HepG2 (cell line): ENCODE measurements around the gene RGSL1. TPM values are rescaled to one million over a fixed set of nuclear protein-coding genes. Genes with fewer than 3 reads are reported as not detected.

Experiments used
- BORCS8-MEF2B ChIP-seq: sonication (generic); formaldehyde crosslinking; IDR thresholded peaks from 2 replicates; pipeline ENCODE4 v1.8.0; 2022; ENCODE audit warnings: mild to moderate bottlenecking, missing genetic modification reagents
- CHD2 ChIP-seq: IDR thresholded peaks from 2 replicates; pipeline ENCODE4 v1.6.1; 2011; ENCODE audit warnings: low read depth, low read length, improper control_type of control experiment
- CREB3 ChIP-seq: sonication (generic); formaldehyde crosslinking; IDR thresholded peaks from 2 replicates; pipeline ENCODE4 v1.5.0; 2020; ENCODE audit warnings: missing genetic modification reagents
- FIP1L1 ChIP-seq: fragments of 200-400 bp; formaldehyde crosslinking; IDR thresholded peaks from 2 replicates; pipeline ENCODE4 v1.6.1; 2018; ENCODE audit warnings: low read depth, mild to moderate bottlenecking, low read length, moderate library complexity, borderline replicate concordance; ENCODE audit not compliant: insufficient read depth
- GPN1 ChIP-seq: sonication (generic); formaldehyde crosslinking; IDR thresholded peaks from 2 replicates; pipeline ENCODE4 v1.5.1; 2020; ENCODE audit warnings: missing genetic modification reagents, borderline replicate concordance
- HCFC1 ChIP-seq: fragments of 150-350 bp; IDR thresholded peaks from 2 replicates; pipeline ENCODE4 v1.6.1; 2014; ENCODE audit warnings: low read depth, low read length
- IKZF4 ChIP-seq: sonication (generic); formaldehyde crosslinking; IDR thresholded peaks from 2 replicates; pipeline ENCODE4 v1.5.1; 2020; ENCODE audit warnings: borderline replicate concordance, mild to moderate bottlenecking, low read depth, missing genetic modification reagents; ENCODE audit errors: not compliant biosample characterization
- IKZF5 ChIP-seq: IDR thresholded peaks from 2 replicates; pipeline ENCODE4 v1.6.1; 2018; ENCODE audit warnings: missing genetic modification reagents, mild to moderate bottlenecking, missing compliant biosample characterization
- KDM4B ChIP-seq: sonication (generic); formaldehyde crosslinking; IDR thresholded peaks from 2 replicates; pipeline ENCODE4 v1.4.0; 2020; ENCODE audit warnings: missing genetic modification reagents
- MTF1 ChIP-seq: sonication (generic); formaldehyde crosslinking; IDR thresholded peaks from 2 replicates; pipeline ENCODE4 v1.5.0; 2020; ENCODE audit warnings: missing genetic modification reagents
- NFKBIZ ChIP-seq: IDR thresholded peaks from 2 replicates; pipeline ENCODE4 v1.6.1; 2018; ENCODE audit warnings: missing genetic modification reagents, missing compliant biosample characterization
- PLSCR1 ChIP-seq: sonication (generic); formaldehyde crosslinking; IDR thresholded peaks from 2 replicates; pipeline ENCODE4 v1.5.0; 2020; ENCODE audit warnings: missing genetic modification reagents, mild to moderate bottlenecking, borderline replicate concordance
- SALL1 ChIP-seq: sonication (generic); formaldehyde crosslinking; IDR thresholded peaks from 2 replicates; pipeline ENCODE4 v1.8.0; 2022; ENCODE audit warnings: mild to moderate bottlenecking, missing genetic modification reagents
- SP140L ChIP-seq: sonication (generic); formaldehyde crosslinking; IDR thresholded peaks from 2 replicates; pipeline ENCODE4 v1.4.0; 2020; ENCODE audit warnings: missing genetic modification reagents, borderline replicate concordance
- STAT5B ChIP-seq: sonication (generic); formaldehyde crosslinking; IDR thresholded peaks from 2 replicates; pipeline ENCODE4 v1.4.0; 2020; ENCODE audit warnings: missing genetic modification reagents
- TFE3 ChIP-seq: IDR thresholded peaks from 2 replicates; pipeline ENCODE4 v1.6.1; 2016
- ZBTB37 ChIP-seq: sonication (generic); formaldehyde crosslinking; IDR thresholded peaks from 2 replicates; pipeline ENCODE4 v1.4.0; 2020; ENCODE audit warnings: mild to moderate bottlenecking, missing genetic modification reagents
- ZBTB42 ChIP-seq: sonication (generic); formaldehyde crosslinking; IDR thresholded peaks from 2 replicates; pipeline ENCODE4 v1.5.0; 2020; ENCODE audit warnings: mild to moderate bottlenecking, missing genetic modification reagents
- ZNF329 ChIP-seq: sonication (generic); formaldehyde crosslinking; IDR thresholded peaks from 2 replicates; pipeline ENCODE4 v1.9.0; 2021; ENCODE audit warnings: low read depth, mild to moderate bottlenecking, missing genetic modification reagents
- ZNF446 ChIP-seq: sonication (generic); formaldehyde crosslinking; IDR thresholded peaks from 2 replicates; pipeline ENCODE4 v1.5.0; 2020; ENCODE audit warnings: mild to moderate bottlenecking, missing genetic modification reagents
- ZNF552 ChIP-seq: sonication (generic); formaldehyde crosslinking; IDR thresholded peaks from 2 replicates; pipeline ENCODE4 v1.9.0; 2022; ENCODE audit warnings: missing genetic modification reagents, mild to moderate bottlenecking, borderline replicate concordance
- ZNF691 ChIP-seq: sonication (generic); formaldehyde crosslinking; IDR thresholded peaks from 2 replicates; pipeline ENCODE4 v1.4.0; 2020; ENCODE audit warnings: missing genetic modification reagents, low read depth, mild to moderate bottlenecking, borderline replicate concordance
- ZNF703 ChIP-seq: sonication (generic); formaldehyde crosslinking; IDR thresholded peaks from 2 replicates; pipeline ENCODE4 v1.5.1; 2020; ENCODE audit warnings: missing genetic modification reagents, mild to moderate bottlenecking, moderate library complexity, borderline replicate concordance
- ZNF724P ChIP-seq: sonication (generic); formaldehyde crosslinking; IDR thresholded peaks from 2 replicates; pipeline ENCODE4 v1.8.0; 2022; ENCODE audit warnings: missing genetic modification reagents, borderline replicate concordance
- ZNF839 ChIP-seq: sonication (generic); formaldehyde crosslinking; IDR thresholded peaks from 2 replicates; pipeline ENCODE4 v1.4.0; 2020; ENCODE audit warnings: missing genetic modification reagents, mild to moderate bottlenecking, borderline replicate concordance
- polyA plus RNA-seq, 8 experiments: library from polyadenylated mRNA; depleted of rRNA in 3 of 8; stranded (reverse) in 7 of 8; unstranded in 1 of 8; fragments of >200 nt; fragmentation: Illumina TruSeq in 4 of 8; extraction: Trizol in 4 of 8; gene quantifications; 2 replicates each; pipeline versions ENCODE4 v1.2.1 to v1.2.3, GENCODE V29; 2011 to 2016; ENCODE audit warnings: low read depth in 4 of 8, missing spikeins in 1 of 8, mixed read lengths in 1 of 8; ENCODE audit not compliant: insufficient read depth in 1 of 8
- total RNA-seq, 5 experiments: library from RNA; depleted of rRNA; stranded (reverse); fragments of >200 nt; fragmentation: Illumina TruSeq; extraction: Trizol; gene quantifications; 2 replicates each; pipeline ENCODE4 v1.2.3, GENCODE V29; 2016; ENCODE audit warnings: low read depth in 1 of 5

The RGSL1 gene
- total and polyA plus RNA-seq, 2 of the 13 experiments (the other 11 are each of a cell fraction or from before 2014, with no cell fraction given), result not detected

GRCh38 chr1:182457844-182458243 lies 7.9 kb downstream of the RGSL1 start (continued):
- TF ChIP-seq ZNF552 (no peak), ZBTB42 (CRISPR knock-in tag) (no peak), ZNF839 (CRISPR knock-in tag) (no peak), ZBTB37 (CRISPR knock-in tag) (no peak), NFKBIZ (no peak), BORCS8-MEF2B (CRISPR knock-in tag) (no peak), MTF1 (CRISPR knock-in tag) (no peak), SP140L (CRISPR knock-in tag) (no peak), ZNF446 (CRISPR knock-in tag) (no peak), IKZF5 (CRISPR knock-in tag) (0 out of 2 replicates have a peak, but pooled peaks have one; percentile 38), ZNF691 (CRISPR knock-in tag) (no peak), PLSCR1 (CRISPR knock-in tag) (no peak), SALL1 (CRISPR knock-in tag) (peak; percentile 95), ZNF329 (CRISPR knock-in tag) (no peak), KDM4B (CRISPR knock-in tag) (no peak), HCFC1 (no peak), ZNF703 (CRISPR knock-in tag) (no peak), TFE3 (CRISPR knock-in tag) (0 out of 2 replicates have a peak, but pooled peaks have one; percentile 19), FIP1L1 (no peak), IKZF4 (no peak), GPN1 (no peak), CHD2 (no peak), CREB3 (no peak), ZNF724P (CRISPR knock-in tag) (no peak), STAT5B (CRISPR knock-in tag) (no peak)
